ENCODE measurements around the gene COLGALT1. TPM values are rescaled to one million over a fixed set of nuclear protein-coding genes. Genes with fewer than 3 reads are reported as not detected.

COLGALT1 gene
- total and polyA plus RNA-seq, 10 of the 15 experiments (the other 5 are each of a cell fraction or from before 2014, with no cell fraction given), result 1.2 to 78.8 (median 29.8) TPM

DNA sequence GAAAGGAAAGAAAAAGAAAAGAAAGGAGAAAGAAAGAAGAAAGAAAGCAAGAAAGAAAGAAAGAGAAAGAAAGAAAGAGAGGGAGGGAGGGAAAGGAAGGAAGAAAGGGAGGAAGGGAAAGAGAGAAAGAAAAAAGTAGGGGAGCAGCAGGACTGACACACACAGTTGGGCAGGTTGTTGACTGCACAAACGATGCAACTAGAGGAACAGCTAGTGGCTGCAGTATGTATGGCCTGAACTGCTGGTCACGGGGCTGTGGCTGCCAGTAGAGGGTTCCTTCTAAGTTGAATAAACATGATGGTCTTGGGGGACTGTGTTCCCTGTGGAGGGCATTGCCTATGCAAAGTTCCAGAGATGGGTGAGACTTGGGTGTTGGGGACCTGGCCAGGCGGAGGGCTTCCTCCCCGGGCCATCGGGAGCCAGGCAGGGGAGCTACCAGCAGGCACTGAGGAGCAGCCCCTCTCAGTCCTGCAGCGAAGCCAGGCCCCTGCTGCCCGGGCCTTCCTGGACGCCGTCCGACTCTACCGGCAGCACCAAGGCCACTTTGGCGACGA is 16.7 kb upstream of the COLGALT1 start:
- ChIA-PET RAD21 (ENCODE audit: unreplicated experiment) (no interaction called here), SMC1A (ENCODE audit: uncharacterized antibody, unreplicated experiment) (interaction anchor here (0.9 kb wide), 1 partner anchor 18 kb away, joined by 3 read pairs; no protein-coding TSS in a partner anchor), POLR2A (interaction anchor here (0.6 to 0.7 kb wide), 2 partner anchors 12 to 18 kb away, joined by 3 read pairs; no protein-coding TSS in a partner anchor), CTCF (interaction anchor here (1.2 kb wide), 1 partner anchor 35 kb away, joined by 4 read pairs; no protein-coding TSS in a partner anchor)
- Histone ChIP-seq H4K20me1 (ENCODE audit: control insufficient read depth, insufficient read depth) (no peaks in the 10 kb centered on the region), H3K79me2 (ENCODE audit: control insufficient read depth, insufficient read depth, low read length) (no peaks in the 10 kb centered on the region), H3K27me3 (replicated peaks in 1 of 2; ENCODE audit: control insufficient read depth in 2 of 2, insufficient read depth in 2 of 2, low read length in 1 of 2) (no peaks in the 10 kb centered on the region), H3K9ac (ENCODE audit: control insufficient read depth, insufficient read depth, low read length) (no peak overlapping the region), H3K27ac (ENCODE audit: control insufficient read depth, insufficient read depth) (no peak overlapping the region), H2AFZ (ENCODE audit: control insufficient read depth, low read depth, low read length) (no peak overlapping the region), H3K4me3 (peak overlapping the region; percentile 47; the same call in 1 of the 2 replicates), H3K4me2 (ENCODE audit: control insufficient read depth, insufficient read depth) (peak overlapping the region; percentile 94), H3K9me3 (replicated peaks; ENCODE audit: control insufficient read depth, insufficient read depth, low read length) (no peaks in the 10 kb centered on the region; the same call in 2 of the 3 replicates), H3K4me1 (ENCODE audit: control insufficient read depth, insufficient read depth, low read length) (peaks cover 10% of the 10 kb centered on the region), H3K36me3 (ENCODE audit: control insufficient read depth in 2 of 2, insufficient read depth in 2 of 2, low read length in 1 of 2) (no peaks in the 10 kb centered on the region)
- peak; percentile 67 for ATAC-seq
- 4% methylated on average over 13 of the region's 13 CpGs for WGBS (ENCODE audit: insufficient coverage, insufficient replicate concordance, low lambda C conversion rate, missing lambda C conversion rate)
- in situ Hi-C loops (cut with MboI) (no loop called here), intact Hi-C loops (cut with micrococcal nuclease; ENCODE audit: unreplicated experiment) (loop anchor here (2.0 kb wide), 1 partner anchor 16 kb away; the partner anchor contains the start of gene COLGALT1)
- no peak for DNase-seq (ENCODE audit: low read depth, low spot score)
- no TSS peak for BruUV-seq (replicated peaks)
- TF ChIP-seq SMARCA5 (IDR thresholded peaks at IDR 0.05), result peak; percentile 63; the same call in 1 of the 2 replicates
- TF ChIP-seq RAD51 (IDR thresholded peaks at IDR 0.05), result no peak
- FAIRE-seq, result no peak

DNA sequence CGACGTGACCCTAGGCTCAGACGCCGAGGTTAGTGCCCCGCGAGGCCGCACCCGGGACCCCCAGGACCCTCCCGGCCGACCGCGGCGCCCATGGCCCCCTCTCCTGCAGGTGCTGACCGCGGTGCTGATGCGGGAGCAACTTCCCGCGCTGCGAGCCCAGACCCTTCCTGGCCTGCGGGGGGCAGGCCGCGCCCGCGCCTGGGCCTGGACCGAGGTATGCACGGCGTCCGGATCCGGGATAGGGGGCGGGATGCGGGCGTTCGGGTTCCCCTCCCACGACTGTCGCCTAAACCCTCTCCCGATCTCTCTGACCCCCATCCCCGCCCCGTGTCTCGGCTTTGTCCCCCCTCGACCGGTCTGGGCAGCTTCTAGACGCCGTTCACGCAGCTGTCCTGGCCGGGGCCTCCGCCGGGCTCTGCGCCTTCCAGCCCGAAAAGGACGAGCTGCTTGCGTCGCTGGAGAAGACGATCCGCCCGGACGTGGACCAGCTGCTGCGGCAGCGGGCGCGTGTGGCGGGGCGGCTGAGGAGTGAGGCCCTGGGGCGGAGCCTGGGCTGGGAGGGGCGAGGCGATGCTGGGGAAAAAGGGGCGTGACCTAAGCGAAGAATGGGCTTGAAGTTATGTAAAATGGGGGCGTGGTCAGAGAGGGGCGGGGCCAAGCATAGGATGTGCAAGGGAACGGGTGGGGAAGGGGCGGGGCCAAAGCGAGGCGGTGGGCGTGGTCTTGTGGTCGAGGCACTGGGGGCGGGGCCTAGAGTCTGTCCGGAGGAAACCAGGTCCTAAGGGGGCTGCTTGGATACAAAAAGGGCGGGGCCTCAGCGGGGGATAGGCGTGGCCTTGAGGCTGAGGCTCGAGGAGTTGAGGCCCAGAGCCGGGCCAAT is 16.0 kb upstream of the COLGALT1 start:
- Histone ChIP-seq H3K4me2 (ENCODE audit: control insufficient read depth, insufficient read depth) (peak overlapping the region; percentile 94), H3K9me3 (replicated peaks; ENCODE audit: control insufficient read depth, insufficient read depth, low read length) (no peaks in the 10 kb centered on the region; the same call in 2 of the 3 replicates), H3K4me3 (peak overlapping the region; percentile 47; the same call in 1 of the 2 replicates), H3K9ac (ENCODE audit: control insufficient read depth, insufficient read depth, low read length) (no peak overlapping the region; the same call in 1 of the 2 replicates), H3K4me1 (ENCODE audit: control insufficient read depth, insufficient read depth, low read length) (peaks cover 13% of the 10 kb centered on the region), H3K27me3 (replicated peaks in 1 of 2; ENCODE audit: control insufficient read depth in 2 of 2, insufficient read depth in 2 of 2, low read length in 1 of 2) (no peaks in the 10 kb centered on the region), H2AFZ (ENCODE audit: control insufficient read depth, low read depth, low read length) (peak overlapping the region; percentile 51), H4K20me1 (ENCODE audit: control insufficient read depth, insufficient read depth) (no peaks in the 10 kb centered on the region), H3K79me2 (ENCODE audit: control insufficient read depth, insufficient read depth, low read length) (no peaks in the 10 kb centered on the region), H3K27ac (ENCODE audit: control insufficient read depth, insufficient read depth) (no peak overlapping the region), H3K36me3 (ENCODE audit: control insufficient read depth in 2 of 2, insufficient read depth in 2 of 2, low read length in 1 of 2) (no peaks in the 10 kb centered on the region)
- DNase-seq (ENCODE audit: low read depth, low spot score) (no peak), ATAC-seq (peak; percentile 92), FAIRE-seq (peak; percentile 84)
- ChIA-PET CTCF (interaction anchor here (1.2 kb wide), 1 partner anchor 34 kb away, joined by 4 read pairs; no protein-coding TSS in a partner anchor), RAD21 (ENCODE audit: unreplicated experiment) (no interaction called here), SMC1A (ENCODE audit: uncharacterized antibody, unreplicated experiment) (interaction anchor here (0.9 kb wide), 1 partner anchor 17 kb away, joined by 3 read pairs; no protein-coding TSS in a partner anchor), POLR2A (no interaction called here)
- BruUV-seq (replicated peaks), result no TSS peak
- intact Hi-C loops (cut with micrococcal nuclease; ENCODE audit: unreplicated experiment) (loop anchor here (2.0 kb wide), 1 partner anchor 15 kb away; the partner anchor contains the start of gene COLGALT1), in situ Hi-C loops (cut with MboI) (no loop called here)
- WGBS (ENCODE audit: insufficient coverage, insufficient replicate concordance, low lambda C conversion rate, missing lambda C conversion rate), result 7% methylated on average over 67 of the region's 82 CpGs
- TF ChIP-seq SMARCA5 (IDR thresholded peaks at IDR 0.05) (no peak), RAD51 (IDR thresholded peaks at IDR 0.05) (no peak), BCL11A (IDR thresholded peaks at IDR 0.05; ENCODE audit: low read depth, low read length) (no peak), POLR2A (IDR thresholded peaks at IDR 0.05; ENCODE audit: low read depth, low read length) (peak; percentile 66; the same call in 1 of the 2 replicates), RFX5 (IDR thresholded peaks at IDR 0.05; ENCODE audit: low read depth, low read length) (no peak), TBL1XR1 (IDR thresholded peaks at IDR 0.05; ENCODE audit: low read depth, low read length) (no peak), FOS (IDR thresholded peaks at IDR 0.05; ENCODE audit: borderline replicate concordance, extremely low read depth, insufficient read length) (no peak), NR2C2 (IDR thresholded peaks at IDR 0.05; ENCODE audit: borderline replicate concordance, control insufficient read depth, insufficient read length, low read depth) (no peak), HDGF (IDR thresholded peaks at IDR 0.05) (peak; percentile 80; the same call in 1 of the 2 replicates), SUZ12 (IDR thresholded peaks at IDR 0.05; ENCODE audit: unreplicated experiment) (no peak), TCF3 (IDR thresholded peaks at IDR 0.05; ENCODE audit: borderline replicate concordance, insufficient read depth, low read depth, low read length) (peak; percentile 89), HDAC6 (IDR thresholded peaks at IDR 0.05; ENCODE audit: unreplicated experiment) (no peak)

All from GM12878 (cell line).